Heart right ventricle (tissue), 16 donors: Measurements from ENCODE around the gene SMCO1. TPM values are rescaled to one million over a fixed set of nuclear protein-coding genes. Genes with fewer than 3 reads are reported as not detected.
"Not testable (repeated sequence)": the region's sequence is repeated elsewhere in the genome, so short reads cannot be mapped to it uniquely, and the experiment has no call there.

Experiments
- ATAC-seq, 8 donors: fragments of 200-7000 bp; cut with Tn5 transposase; one replicate each; pipeline ENCODE4 v1.9.1; 2020; ENCODE audit warnings: mild to moderate bottlenecking in 8 of 8, moderate library complexity in 8 of 8, moderate number of reproducible peaks in 1 of 8
- DNase-seq, 2 donors: peaks; one replicate each; pipeline ENCODE4 v3.0.0-alpha.2; 2020
- H3K27ac ChIP-seq, 10 donors: fragments of 200-600 bp; sonication (generic) in 2 of 10; one replicate each; pipeline versions ENCODE4 v1.5.0 to v1.8.0; 2020 to 2022; ENCODE audit warnings: mild to moderate bottlenecking in 3 of 10
- H3K27me3 ChIP-seq, 7 donors: fragments of 200-600 bp; one replicate each; pipeline ENCODE4 v1.8.0; 2021 to 2022; ENCODE audit warnings: mild to moderate bottlenecking in 2 of 7
- H3K36me3 ChIP-seq, 9 donors: fragments of 200-600 bp; sonication (generic) in 1 of 9; one replicate each; pipeline versions ENCODE4 v1.5.0 to v1.8.0; 2020 to 2022; ENCODE audit warnings: mild to moderate bottlenecking in 2 of 9
- H3K4me1 ChIP-seq, 9 donors: fragments of 200-600 bp; sonication (generic) in 1 of 9; one replicate each; pipeline versions ENCODE4 v1.5.0 to v1.8.0; 2020 to 2022; ENCODE audit warnings: mild to moderate bottlenecking in 4 of 9
- H3K4me3 ChIP-seq, 10 donors: fragments of 200-600 bp; sonication (generic) in 2 of 10; one replicate each; pipeline versions ENCODE4 v1.5.0 to v1.8.0; 2020 to 2022; ENCODE audit warnings: mild to moderate bottlenecking in 7 of 10, moderate library complexity in 2 of 10
- H3K9me3 ChIP-seq, 11 donors: fragments of 200-600 bp in 10 of 11; sonication (generic) in 2 of 11; one replicate each; pipeline versions ENCODE4 v1.5.0 to v1.8.0; 2013 to 2022; ENCODE audit warnings: mild to moderate bottlenecking in 2 of 11, control low read depth in 1 of 11, moderate library complexity in 1 of 11
- CTCF ChIP-seq, 9 donors: fragments of 200-600 bp; sonication (generic) in 2 of 9; IDR thresholded peaks; one replicate each; pipeline versions ENCODE4 v1.5.0 to v1.8.0; 2021 to 2022; ENCODE audit warnings: antibody characterized with exemption in 9 of 9, mild to moderate bottlenecking in 5 of 9, moderate library complexity in 1 of 9
- WGBS, 2 donors: extraction: QIAGEN DNeasy Blood & Tissue Kit; methylation state at CpG; one replicate each; pipeline ENCODE4 v1.1.7; 2013; ENCODE audit warnings: inconsistent platforms in 1 of 2; 5-methylcytosine and 5-hydroxymethylcytosine counted together
- intact Hi-C, 10 donors: fragments of 100-400 bp; cut with DNase I; formaldehyde crosslinking; loops; one replicate each; pipeline versions ENCODE4 v1.11.1 to v1.14.2; 2022
- polyA plus RNA-seq, 2 donors: library from polyadenylated mRNA; stranded (reverse); fragments of 200-250 nt; gene quantifications; one replicate each; pipeline ENCODE4 v1.2.3, GENCODE V29; 2013
- total RNA-seq, 10 donors: library from RNA; stranded (reverse); fragmentation: NEBNext Ultra II Directional in 3 of 10; extraction: Animal tissue kit (Norgen Biotek cat#: 25700) in 3 of 10; gene quantifications; one replicate each; pipeline versions ENCODE4 v1.2.1 to v1.2.4, GENCODE V29; 2021 to 2023
- donor health status: Arrhythmogenic right ventricular cardiomyopathy.
- donor health status: ischemic (EF 13 %, LVEDD 7.1; RV severe dilation, severe dysfunction).
- donor health status: healthy with polysubstance abuse.
- donor health status: DM: no; HTN: yes; CAD: no.
- donor health status: DM: no; HTN: no; CAD: no.
- donor health status: ischemic (EF 25% LVEDD 6.9; RV normal size, moderate dysfunction).
- donor health status: ischemic (EF 25% LVEDD 5.7; RV mildly dilated, moderate dysfunction).
- donor health status: healthy.
- donor health status: DM: yes; HTN: yes; CAD: no.
- donor health status: Ischemic cardiomyopathy.
- donor health status: ischemic (EF 35%, LVEDD 5.7; RV mildly dilated, moderate dysfunction).
- donor health status: nonischemic (EF 11% LVEDD 7.7; RV severe dilation, severe dysfunction).
- donor health status: DM: yes; HTN: yes; CAD: no.
- donor health status: PGD.
- donor health status: ischemic (EF 29% LVEDD 5.4; RV normal size, mild dysfunction).
- donor health status: nonischemic (EF 23%, LVEDD 6.1; RV moderate dilation, normal function).

SMCO1 gene
- total and polyA plus RNA-seq, 12 donors: 3.2 to 143 (median 58.8) TPM

- Histone ChIP-seq H3K36me3 (peaks cover 0 to 17% (median 7%) of the 10 kb centered on the region in 9 donors), H3K4me3 (no peak overlapping the region), H3K4me1 (peaks cover 0 to 9% (median 6%) of the 10 kb centered on the region in 9 donors), H3K27ac (no peak overlapping the region), H3K9me3 (peaks cover 0 to 13% (median 8%) of the 10 kb centered on the region in 11 donors), H3K27me3 (no peaks in the 10 kb centered on the region)
- DNase-seq: no peak
- intact Hi-C loops: loop anchor here in 1 of 10 donors (5.0 kb wide), 1 partner anchor 429 kb away; no protein-coding TSS in a partner anchor
- 88 to 90% methylated on average over 8 of the region's 8 CpGs for WGBS, 2 donors
- no peak for TF ChIP-seq CTCF (IDR thresholded peaks at IDR 0.05)
- ATAC-seq: no peak
Observed at GRCh38 chr3:196506687-196507086, 8.5 kb downstream of the SMCO1 start.

- intact Hi-C loops: loop anchor here in 2 of 10 donors (5.0 kb wide), 1 partner anchor 72 kb away; the partner anchor contains the start of gene UBXN7 (in 2 of the 2)
Observed at GRCh38 chr3:196504556-196504955, 10.6 kb downstream of the SMCO1 start.

GRCh38 chr3:196504077-196504398, 11.1 kb downstream of the SMCO1 start:
- DNase-seq, H3K27me3 ChIP-seq, ATAC-seq: not testable (repeated sequence)
- Histone ChIP-seq H3K4me3 (peak overlapping the region in 9 of 10 donors; percentile 69 to 100 (median 93)), H3K36me3 (peaks cover 0 to 17% (median 7%) of the 10 kb centered on the region in 9 donors), H3K9me3 (peaks cover 0 to 13% (median 8%) of the 10 kb centered on the region in 11 donors), H3K27ac (peak overlapping the region; percentile 72 to 99 (median 97)), H3K4me1 (peaks cover 0 to 33% (median 24%) of the 10 kb centered on the region in 9 donors)
- WGBS, 2 donors: 23 to 26% methylated on average over 7 of the region's 7 CpGs
- intact Hi-C loops: loop anchor here in 2 of 10 donors (5.0 kb wide), 1 partner anchor 72 kb away; the partner anchor contains the start of gene UBXN7 (in 2 of the 2)

More at GRCh38 chr3:196504556-196504955, 10.6 kb downstream of the SMCO1 start:
- Histone ChIP-seq H3K4me1 (peaks cover 0 to 28% (median 19%) of the 10 kb centered on the region in 9 donors), H3K27me3 (no peaks in the 10 kb centered on the region), H3K9me3 (peaks cover 0 to 13% (median 8%) of the 10 kb centered on the region in 11 donors), H3K27ac (peak overlapping the region in 9 of 10 donors; percentile 93 to 99 (median 97)), H3K36me3 (peaks cover 0 to 17% (median 7%) of the 10 kb centered on the region in 9 donors), H3K4me3 (peak overlapping the region in 1 of 10 donors; percentile 93)
- DNase-seq (no peak), ATAC-seq (no peak)
- no peak for TF ChIP-seq CTCF (IDR thresholded peaks at IDR 0.05)
- WGBS, 2 donors: 96 to 97% methylated on average over 6 of the region's 6 CpGs

- Histone ChIP-seq H3K27ac (peak within 1 kb of the TSS; percentile 72 to 99 (median 97)), H3K9me3 (peaks cover 0 to 13% (median 8%) of the 10 kb centered on the region in 11 donors), H3K27me3 (no peaks in the 10 kb centered on the region), H3K36me3 (peaks cover 0 to 19% (median 8%) of the 10 kb centered on the region in 9 donors), H3K4me1 (peaks cover 0 to 39% (median 27%) of the 10 kb centered on the region in 9 donors), H3K4me3 (peak within 1 kb of the TSS; percentile 66 to 100 (median 92))
- 0 to 1% methylated on average over 75 of the region's 75 CpGs for WGBS, 2 donors
- TF ChIP-seq CTCF (IDR thresholded peaks at IDR 0.05): no peak
- peak; percentile 97 for DNase-seq
- intact Hi-C loops: loop anchor here in 2 of 10 donors (5.0 kb wide), 1 partner anchor 71 kb away; the partner anchor contains the start of gene UBXN7 (in 2 of the 2)
- ATAC-seq: peak; percentile 94 to 97 (median 95)
Observed at GRCh38 chr3:196503196-196504076, 11.7 kb downstream of the SMCO1 start, which contains the start of gene RNF168. RNF168 (minus strand) TSS chr3:196503768; CDS start chr3:196503173, 595 bp downstream.
